Stimulated activated CD4-positive, alpha-beta T cell treated with anti-CD3 and anti-CD28 coated beads, Interleukin-15, amount 100 ng/mL, for 24 hours (primary cell): ENCODE measurements around the gene CXCR6.

Experiments
- DNase-seq: peaks from one replicate; pipeline ENCODE4 v3.0.0-alpha.2; 2020

Gene CXCR6

DNA sequence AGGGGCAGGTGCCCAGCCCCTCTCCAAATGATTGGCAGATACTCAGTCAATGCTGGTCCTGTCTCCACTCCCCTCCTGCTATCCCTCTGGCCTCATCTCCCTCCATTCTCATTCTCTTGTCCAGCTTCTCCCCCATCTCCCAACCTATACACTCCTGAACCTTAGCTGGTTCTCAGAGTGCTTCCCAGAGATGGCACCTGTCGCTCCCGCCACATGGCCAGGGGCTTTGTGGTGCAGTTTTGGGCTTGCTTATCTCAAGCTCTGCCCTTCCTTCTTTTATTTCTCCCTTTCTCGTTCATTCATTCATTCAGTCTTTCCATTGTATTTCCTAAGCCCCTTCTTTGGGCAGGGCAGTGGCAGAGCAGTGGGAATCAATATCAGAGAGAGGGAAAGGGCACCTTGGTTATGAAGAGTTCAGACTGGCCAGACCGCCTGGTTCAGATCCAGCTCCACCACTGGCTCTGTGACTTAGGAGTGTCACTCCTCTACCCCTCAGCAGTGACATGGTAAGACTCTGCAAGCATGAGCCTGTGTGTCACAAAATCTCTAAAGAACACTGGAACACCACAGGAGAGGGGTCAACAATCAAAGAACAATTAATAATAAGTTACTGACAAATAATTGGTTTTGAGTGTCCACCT is 20.2 kb upstream of the CXCR6 start:
- no peak for DNase-seq

DNA sequence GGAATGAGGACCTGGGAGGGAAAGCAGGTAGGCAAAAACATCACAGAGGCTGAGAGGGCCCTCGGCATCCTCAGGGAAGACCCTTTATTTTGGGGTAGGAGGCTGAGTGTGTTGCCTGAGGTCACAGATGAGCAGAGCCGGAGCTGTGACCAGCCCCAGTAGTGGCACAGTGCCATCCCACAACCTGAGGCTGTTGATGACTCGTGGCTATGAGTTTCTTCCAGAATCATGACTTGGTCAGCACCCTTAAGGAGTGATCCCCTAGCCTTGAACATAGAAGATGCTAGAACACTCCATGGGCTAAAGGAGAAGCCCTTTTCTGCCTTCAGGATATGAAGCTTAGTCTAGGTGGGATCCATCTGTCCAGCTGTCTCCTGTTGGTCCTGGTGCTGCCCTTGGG is 19.5 kb upstream of the CXCR6 start:
- DNase-seq, result no peak

DNA sequence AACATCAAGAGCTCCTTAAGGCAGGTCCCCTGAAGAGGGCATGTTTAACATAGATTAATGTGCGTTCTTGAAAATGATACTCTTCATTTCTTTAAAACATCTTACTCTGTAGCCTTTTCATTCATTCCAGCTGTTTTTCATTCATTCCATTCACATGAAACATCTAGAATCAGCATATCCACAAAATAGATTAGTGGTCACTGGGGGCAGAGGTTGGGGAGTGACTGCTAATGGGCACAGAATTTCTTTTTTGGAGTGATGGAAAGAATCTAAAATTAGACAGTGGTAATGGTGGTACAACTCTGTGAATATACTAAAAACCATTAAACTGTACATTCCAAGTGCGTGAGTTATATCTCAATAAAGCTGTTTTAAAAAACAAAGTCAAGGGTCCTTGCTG is 15.4 kb upstream of the CXCR6 start:
- no peak for DNase-seq

DNA sequence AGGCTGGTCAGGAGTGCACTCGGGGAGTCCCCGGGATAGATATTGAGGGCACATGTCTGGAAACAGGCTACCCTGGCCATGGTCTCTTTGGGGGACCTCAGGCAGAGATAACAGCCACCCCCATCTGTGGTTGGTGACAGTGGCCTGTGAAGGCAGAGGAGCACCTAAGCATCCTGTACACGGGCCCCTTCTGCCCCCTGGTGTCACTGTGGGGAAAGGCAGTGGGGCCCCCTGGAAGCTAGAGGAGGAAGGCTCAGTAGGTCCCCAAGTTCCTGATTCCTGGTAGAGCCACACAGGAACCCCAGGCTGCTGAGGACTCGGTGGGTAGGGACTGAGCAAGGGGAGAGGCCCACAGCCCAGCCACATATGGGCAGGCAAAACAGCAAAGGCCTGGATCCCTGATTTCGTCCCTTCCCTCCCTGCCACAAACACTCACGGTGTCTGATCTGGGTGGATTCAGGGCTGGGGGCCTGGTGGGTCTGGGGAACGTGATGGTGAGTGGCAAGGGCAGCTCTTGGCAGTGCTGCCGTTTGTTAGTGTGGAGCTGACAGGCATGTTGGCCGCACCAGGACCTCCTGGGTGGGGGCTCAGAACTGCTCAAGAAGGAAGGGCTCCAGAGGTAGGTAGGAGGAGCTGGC is 14.1 kb upstream of the CXCR6 start:
- DNase-seq, result peak; percentile 77

DNA sequence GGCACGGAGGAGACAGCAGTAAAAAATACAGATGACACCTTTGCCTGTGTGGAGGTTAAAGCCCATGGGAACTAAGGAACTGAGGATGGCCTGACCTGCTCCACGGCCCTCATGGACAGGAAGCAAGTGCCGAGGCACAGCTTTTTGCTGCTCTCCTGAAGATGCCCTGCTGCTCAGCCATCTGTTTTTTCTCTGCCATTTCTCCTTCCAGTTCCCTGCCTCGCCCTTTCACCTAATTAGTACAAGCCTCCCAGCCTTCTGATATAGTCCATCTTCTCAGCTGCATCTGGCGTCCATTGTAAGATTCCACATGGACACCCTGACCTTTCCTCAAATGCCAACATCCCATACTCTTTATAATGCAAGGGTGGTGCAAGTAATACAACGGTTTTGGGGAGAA is 11.8 kb upstream of the CXCR6 start:
- DNase-seq, result no peak

DNA sequence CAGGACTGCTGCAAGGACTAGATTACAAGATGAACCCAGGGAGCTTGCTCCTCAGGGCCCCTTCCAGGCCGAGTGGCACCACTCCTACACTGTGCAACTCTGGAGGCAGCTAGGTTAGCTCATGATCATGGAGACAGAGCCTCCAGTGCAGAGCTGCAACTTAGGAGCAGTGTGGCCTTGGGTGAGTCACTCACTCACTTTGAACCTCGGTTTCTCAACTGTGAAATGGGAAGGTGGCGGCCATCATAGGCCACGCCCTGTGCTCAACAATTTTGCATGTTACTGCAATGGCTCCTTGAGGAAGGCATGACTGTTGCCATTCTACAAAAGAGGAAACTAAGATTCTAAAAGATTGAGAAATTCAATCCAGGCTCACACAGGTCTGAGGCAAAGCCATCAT is 11.2 kb upstream of the CXCR6 start:
- no peak for DNase-seq

DNA sequence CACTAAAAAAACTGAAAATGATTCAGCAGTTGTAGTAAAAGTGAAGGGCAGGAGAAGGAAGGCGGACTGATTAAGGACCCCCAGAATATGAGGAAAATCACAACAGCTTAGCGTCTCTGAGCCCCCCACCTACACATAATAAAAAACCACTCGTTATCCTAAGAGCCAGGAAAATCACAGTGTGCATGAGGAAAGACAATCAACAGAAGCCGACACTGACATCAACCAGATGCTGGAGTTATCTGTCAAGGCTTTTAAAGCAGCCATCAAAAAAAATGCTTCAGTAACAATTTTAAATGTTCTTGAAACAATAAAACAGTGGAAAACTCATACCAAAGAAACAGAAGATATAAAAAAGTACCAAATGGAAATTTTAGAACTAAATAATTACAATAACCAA is 9.7 kb upstream of the CXCR6 start:
- no peak for DNase-seq

DNA sequence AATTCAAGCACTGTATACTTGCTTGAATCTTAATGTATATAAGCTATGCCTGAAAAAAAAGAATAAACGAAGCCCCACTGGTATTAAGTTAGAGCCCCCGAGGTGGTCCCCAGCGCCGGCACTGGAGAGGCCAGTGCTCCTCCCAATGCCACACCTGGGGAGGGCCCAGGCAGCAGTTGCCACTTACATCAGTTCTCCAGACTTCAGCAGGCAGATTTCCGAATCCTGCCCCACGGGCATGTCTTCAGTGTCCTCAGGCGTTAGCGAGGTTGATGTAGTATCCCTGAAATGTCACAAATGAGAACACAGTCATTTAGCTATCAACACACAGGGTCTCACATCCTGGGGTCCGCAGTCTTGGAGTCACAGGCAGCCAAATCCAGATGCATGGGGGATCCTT is 7.0 kb upstream of the CXCR6 start:
- no peak for DNase-seq

DNA sequence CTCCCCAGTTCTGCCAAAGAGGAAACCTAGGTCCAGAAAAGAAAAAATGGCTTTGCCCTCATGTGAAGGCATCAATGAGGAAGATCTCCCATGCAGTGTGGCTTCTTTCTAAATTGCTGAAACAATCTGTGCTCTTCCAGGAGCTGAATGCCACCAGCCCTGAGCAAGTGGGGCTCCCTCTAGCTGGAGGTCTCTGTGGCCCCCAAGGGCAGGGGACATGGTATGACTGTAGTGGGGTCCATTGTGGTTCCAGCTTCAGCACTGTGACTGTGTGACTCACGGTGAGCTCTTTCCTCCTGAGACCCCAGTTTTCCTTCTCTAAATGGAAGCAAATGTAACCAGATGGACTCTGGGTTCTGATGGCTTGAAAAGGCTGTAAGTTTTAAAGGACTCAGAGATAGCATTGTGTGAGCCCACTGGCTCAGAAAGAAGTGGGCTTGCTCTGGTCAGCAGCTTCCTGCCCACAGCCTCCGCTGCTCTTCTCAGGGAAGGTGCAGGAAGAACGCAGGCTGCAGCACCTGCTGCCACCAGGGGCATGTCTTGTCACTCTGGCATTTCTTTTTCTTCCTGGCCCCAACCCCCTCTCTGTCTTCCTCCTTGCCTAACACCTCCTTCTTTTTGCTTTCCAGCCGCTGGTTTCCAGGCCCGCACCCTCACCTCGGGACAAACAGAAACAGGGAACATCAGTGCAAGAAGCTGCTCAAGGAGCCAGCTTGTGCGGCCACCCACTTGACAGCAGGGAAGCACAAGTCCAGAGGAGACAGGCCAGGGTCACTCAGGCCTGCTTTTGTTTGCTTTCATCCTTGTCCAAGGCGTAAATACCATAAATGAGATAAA is 5.8 kb upstream of the CXCR6 start:
- no peak for DNase-seq

DNA sequence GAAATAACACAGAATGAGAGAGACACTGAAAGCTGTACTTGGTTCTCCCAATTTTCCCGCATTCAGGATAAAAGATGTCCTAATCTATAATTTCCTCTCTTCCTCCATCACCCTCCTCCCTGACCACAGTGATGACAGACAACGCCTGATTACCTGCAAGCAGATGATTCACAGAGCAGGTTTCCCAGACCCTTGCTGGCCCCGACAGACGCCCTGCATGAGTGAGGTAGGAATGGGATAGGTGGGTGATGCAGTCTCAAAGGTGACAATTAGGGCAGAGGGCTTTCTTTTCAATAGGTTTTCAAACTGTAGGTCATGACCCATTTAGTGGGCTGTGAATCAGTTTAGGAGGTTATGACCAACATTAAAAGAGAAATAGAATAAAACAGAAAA is 5.2 kb upstream of the CXCR6 start:
- DNase-seq, result no peak

DNA sequence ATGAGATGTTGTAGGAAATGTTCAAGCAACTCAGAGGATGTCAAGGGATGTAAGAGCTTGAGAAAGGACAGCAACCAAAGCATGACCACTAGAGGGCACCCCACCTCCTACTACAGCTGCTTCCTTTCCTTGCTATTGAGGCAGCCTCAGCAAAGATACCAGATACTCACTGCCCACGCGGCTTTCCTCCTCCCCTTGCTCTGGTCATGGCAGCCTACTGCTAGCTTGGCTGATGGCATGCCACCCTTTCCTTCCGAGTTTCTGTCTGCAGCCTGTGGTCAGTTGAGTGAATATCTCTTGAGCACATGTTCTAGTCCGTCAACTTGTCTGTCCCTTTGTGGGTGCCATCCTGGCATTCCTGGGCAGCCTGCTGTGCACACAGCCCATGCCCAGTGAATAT is 4.4 kb upstream of the CXCR6 start:
- peak; percentile 92 for DNase-seq

DNA sequence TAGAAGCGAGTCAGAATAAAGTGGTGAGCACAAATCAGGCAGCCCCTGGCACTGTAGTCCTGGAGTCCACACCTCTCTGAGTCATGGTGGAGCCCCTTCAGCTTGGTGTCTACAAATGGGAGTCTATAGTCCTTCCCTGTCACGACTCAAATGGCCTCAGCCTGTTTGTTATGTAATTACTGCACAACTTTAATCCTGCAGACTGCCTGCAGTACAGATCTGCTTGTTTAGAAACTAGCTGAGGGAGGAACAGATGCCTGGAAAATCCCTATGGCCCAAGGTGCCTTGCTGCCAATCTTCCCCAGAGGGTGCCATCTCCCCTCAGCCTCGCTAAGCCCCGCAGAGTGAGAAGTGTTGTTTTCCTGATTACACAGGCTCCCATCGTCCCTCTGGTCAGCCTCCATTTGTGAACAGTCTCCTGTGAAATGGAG is 3.9 kb upstream of the CXCR6 start:
- DNase-seq, result no peak

DNA sequence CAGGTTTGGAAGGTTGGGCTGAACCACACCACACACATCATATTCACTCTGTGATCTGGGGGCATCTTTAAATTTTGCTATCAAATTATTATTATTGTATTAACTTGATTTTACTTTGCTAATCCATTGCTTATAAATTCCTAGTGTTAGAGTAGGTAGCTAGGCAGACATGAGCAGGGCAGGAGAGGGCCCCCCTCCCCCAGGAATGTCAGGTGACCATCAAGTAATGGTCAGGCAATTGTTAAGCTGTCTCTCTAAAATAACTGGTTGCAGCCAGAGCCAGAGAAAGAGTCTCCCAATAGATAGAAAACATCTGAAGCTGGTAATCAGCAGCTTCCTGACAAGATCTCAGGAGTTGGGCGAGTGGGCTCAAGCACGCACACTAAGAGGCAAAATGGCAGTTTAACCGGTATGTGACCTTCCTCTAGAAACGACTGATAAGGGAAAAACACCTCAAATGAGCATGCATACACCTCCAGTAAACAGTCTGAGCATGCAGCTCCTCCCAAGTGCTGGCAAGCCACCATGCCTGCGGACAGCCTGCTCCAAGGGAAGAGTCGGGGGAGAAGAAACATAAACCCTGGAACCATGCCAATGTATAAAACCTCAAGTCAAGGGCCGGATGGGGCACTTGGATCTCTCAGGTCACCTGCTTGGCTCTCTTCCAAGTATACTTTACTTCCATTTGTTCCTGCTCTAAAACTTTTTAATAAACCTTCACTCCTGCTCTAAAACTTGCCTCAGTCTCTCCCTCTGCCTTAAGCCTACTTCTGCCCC is 3.1 kb upstream of the CXCR6 start:
- no peak for DNase-seq

DNA sequence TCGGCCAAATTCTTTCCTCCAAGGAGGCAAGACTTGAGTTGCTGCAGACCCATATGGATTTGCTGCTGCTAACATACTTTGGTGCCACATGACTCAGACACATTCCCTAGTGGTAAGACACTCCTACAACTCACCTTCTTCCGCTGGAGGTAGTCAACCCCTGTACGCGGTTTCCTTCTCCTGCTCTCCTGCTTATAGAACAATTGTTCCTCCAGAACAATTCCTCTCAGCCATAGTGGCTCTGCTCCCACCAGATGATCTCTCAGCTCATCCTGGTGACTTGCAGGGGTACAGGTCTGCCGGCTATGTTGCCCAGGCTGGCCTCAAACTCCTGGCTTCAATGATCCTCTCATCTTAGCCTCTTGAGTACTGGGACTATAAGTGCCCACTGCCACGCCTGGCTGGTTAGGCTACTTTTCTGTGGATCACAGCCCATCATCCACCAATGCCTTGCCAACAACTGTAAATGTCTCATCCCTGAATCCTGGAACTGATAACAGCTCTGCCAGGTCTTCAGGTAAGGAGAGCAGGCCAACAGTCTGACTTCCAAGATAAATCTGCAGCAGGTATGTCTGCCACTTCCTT is 2.4 kb upstream of the CXCR6 start:
- DNase-seq, result no peak

DNA sequence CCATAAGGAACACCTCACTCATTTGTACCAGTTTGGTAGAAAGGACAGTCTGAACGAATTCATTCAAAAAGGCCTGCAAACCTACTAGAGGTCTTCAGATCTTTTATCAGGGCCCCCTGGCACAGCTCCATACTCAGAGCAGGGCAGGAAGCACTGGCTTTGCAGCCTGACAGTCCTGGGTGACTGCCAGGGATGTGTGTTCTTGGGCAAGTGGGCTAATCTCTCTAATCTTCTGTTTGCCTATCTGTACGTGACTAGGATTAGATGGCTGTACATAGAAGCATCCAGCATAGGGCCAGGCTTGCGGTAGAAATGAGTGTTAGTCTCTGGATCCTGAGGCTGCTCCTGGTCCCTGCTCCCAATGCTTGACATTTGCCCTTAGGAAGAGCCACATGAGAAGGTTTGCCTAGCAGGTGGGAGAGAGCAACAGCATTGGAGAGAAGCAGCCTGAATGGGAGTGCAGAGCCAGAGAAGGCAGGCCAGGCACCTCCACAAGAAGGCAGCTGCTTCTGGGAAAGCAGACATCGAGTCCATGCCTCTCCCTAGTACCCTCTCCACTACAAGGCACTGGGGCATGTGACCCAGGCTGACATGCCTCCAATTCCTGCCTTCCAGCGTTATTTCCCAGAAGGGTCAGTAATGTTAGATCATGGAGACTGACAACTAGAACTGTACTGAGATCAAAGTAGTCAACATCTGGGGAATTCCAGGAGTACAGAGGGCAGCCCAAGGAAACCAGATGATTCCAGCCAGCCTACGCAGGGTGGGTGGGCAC is 1.0 kb upstream of the CXCR6 start:
- DNase-seq, result no peak

DNA sequence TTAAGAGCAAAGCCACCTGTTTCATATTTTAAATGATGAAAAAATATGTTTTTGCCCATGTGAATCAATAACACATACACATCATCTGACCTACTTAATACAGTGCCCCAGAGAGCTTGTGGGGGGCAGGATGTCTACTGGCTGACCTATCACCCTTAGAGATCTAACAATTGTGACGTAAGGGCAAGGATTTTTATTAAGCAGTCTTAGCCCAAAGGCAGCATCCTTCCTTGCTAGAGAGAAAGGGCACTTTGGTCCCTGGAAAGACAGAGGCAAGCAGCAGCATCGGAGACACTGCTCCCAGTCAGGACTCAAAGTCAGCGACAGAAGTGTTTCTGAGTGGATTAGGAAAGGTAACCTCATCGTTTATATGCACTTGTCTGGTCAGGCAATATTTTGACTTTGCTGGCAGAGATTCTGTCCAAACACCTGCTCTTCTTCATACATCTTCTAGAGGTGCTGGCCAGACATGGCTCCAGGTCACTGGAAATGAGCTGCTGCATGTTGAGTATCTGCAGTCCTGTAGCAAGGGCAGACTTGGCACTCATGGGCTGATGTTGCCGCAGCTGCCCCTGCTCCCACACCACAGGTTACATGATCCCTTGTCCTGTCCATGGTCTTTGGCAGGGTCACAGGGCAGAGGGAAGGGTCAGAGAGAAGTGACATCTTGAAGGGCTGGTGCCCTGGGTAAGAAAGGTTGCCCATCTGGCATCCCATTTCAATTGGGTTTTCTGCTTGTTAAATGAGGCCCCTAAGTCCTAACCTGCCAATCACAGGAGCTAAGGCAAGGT is 1.8 kb downstream of the CXCR6 start:
- DNase-seq, result no peak

DNA sequence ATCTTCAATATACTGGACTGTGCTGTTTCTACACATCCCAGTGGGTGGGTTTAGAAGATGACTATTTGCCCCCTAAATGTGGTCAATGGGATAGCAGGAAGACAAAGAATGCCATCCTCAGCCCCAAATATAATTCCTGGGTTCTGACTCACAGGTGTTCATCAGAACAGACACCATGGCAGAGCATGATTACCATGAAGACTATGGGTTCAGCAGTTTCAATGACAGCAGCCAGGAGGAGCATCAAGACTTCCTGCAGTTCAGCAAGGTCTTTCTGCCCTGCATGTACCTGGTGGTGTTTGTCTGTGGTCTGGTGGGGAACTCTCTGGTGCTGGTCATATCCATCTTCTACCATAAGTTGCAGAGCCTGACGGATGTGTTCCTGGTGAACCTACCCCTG is 3.0 kb downstream of the CXCR6 start:
- DNase-seq, result no peak

DNA sequence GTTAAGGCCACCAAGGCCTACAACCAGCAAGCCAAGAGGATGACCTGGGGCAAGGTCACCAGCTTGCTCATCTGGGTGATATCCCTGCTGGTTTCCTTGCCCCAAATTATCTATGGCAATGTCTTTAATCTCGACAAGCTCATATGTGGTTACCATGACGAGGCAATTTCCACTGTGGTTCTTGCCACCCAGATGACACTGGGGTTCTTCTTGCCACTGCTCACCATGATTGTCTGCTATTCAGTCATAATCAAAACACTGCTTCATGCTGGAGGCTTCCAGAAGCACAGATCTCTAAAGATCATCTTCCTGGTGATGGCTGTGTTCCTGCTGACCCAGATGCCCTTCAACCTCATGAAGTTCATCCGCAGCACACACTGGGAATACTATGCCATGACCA is 3.6 kb downstream of the CXCR6 start:
- no peak for DNase-seq

DNA sequence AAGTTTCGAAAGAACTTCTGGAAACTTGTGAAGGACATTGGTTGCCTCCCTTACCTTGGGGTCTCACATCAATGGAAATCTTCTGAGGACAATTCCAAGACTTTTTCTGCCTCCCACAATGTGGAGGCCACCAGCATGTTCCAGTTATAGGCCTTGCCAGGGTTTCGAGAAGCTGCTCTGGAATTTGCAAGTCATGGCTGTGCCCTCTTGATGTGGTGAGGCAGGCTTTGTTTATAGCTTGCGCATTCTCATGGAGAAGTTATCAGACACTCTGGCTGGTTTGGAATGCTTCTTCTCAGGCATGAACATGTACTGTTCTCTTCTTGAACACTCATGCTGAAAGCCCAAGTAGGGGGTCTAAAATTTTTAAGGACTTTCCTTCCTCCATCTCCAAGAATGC is 4.1 kb downstream of the CXCR6 start:
- no peak for DNase-seq

DNA sequence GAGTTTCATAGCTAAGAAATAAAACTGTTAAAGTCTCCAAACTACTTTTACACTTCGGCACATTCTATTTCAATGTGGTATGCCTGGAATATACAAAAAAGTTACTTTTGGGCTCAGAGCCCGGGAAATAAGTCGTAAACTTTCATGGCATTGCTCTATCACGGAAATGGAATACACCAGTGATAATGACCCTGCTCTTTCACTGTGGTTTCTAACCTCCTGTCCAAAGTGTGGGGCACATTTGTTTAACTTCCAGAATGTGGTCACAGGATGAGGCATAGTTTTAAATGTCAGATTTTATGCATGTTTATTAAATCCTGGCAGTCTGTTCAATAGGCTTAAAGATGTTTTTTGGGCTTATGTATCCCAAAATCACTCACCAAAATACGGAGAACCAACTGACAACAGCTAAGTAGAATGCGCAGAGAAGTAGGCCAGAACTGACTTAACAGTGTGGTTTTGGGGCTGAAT is 5.1 kb downstream of the CXCR6 start:
- DNase-seq, result no peak

DNA sequence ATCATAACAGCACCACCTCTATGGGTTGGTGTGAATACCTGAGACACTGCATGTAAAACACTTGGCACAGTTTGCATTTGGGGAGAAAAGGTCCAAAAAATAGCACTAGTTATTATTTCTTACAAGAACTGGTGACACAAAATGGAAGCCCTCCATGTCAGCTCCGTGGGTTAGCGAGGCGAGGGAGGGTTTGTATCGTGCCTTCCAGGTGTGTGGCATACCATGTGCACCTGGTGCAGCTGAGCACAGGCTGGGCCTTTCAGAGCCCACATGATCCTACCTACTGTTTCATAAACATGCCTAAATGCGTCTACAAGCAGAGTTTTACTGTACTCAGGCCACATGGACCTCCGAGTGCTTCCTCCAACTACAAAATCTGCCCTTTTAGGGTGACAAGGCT is 5.6 kb downstream of the CXCR6 start:
- DNase-seq, result no peak
